ENCODE results near the gene MAPK1IP1L.
A peak's percentile ranks its signal among the peaks of the same experiment; 100 is the strongest.

The MAPK1IP1L gene

GRCh38 chr14:55097881-55098560 lies 46.6 kb downstream of the MAPK1IP1L start:
- H3K27ac ChIP-seq, result peak overlapping the region in 1 of 2 donors; percentile 2
- no peak for TF ChIP-seq CTCF (IDR thresholded peaks at IDR 0.05)
- no peak overlapping the region for H3K4me3 ChIP-seq
- DNase-seq (ENCODE audit: low spot score), result no peak

GRCh38 chr14:55098561-55098898 lies 47.1 kb downstream of the MAPK1IP1L start:
- no peak for TF ChIP-seq CTCF (IDR thresholded peaks at IDR 0.05)
- DNase-seq (ENCODE audit: low spot score), result no peak
- H3K27ac ChIP-seq, result peak overlapping the region; percentile 2 to 17
- no peak overlapping the region for H3K4me3 ChIP-seq

GRCh38 chr14:55099756-55100155 lies 48.3 kb downstream of the MAPK1IP1L start:
- TF ChIP-seq CTCF (IDR thresholded peaks at IDR 0.05), result no peak
- DNase-seq (ENCODE audit: low spot score), result no peak
- Histone ChIP-seq H3K27ac (peak overlapping the region; percentile 41 to 46), H3K4me3 (no peak overlapping the region)

- Histone ChIP-seq H3K27ac (peak overlapping the region; percentile 72 to 84), H3K4me3 (no peak overlapping the region)
- TF ChIP-seq CTCF (IDR thresholded peaks at IDR 0.05), result no peak
- no peak for DNase-seq (ENCODE audit: low spot score)
Observed at GRCh38 chr14:55101698-55102097, 50.3 kb downstream of the MAPK1IP1L start.

GRCh38 chr14:55102141-55102621 lies 50.7 kb downstream of the MAPK1IP1L start:
- H3K4me3 ChIP-seq, result no peak overlapping the region
- peak; percentile 90 for DNase-seq (ENCODE audit: low spot score)
- peak overlapping the region; percentile 72 to 84 for H3K27ac ChIP-seq
- no peak for TF ChIP-seq CTCF (IDR thresholded peaks at IDR 0.05)

- peak overlapping the region; percentile 72 to 84 for H3K27ac ChIP-seq
- H3K4me3 ChIP-seq, result no peak overlapping the region
- TF ChIP-seq CTCF (IDR thresholded peaks at IDR 0.05), result no peak
- peak; percentile 83 for DNase-seq (ENCODE audit: low spot score)
Observed at GRCh38 chr14:55103005-55103640, 51.7 kb downstream of the MAPK1IP1L start.
